ENCODE data around the gene GRIN2A. TPM values are rescaled to one million over a fixed set of nuclear protein-coding genes. Genes with fewer than 3 reads are reported as not detected.

GRIN2A gene
- total RNA-seq, 2 experiments from 2014 or later = not detected

DNA sequence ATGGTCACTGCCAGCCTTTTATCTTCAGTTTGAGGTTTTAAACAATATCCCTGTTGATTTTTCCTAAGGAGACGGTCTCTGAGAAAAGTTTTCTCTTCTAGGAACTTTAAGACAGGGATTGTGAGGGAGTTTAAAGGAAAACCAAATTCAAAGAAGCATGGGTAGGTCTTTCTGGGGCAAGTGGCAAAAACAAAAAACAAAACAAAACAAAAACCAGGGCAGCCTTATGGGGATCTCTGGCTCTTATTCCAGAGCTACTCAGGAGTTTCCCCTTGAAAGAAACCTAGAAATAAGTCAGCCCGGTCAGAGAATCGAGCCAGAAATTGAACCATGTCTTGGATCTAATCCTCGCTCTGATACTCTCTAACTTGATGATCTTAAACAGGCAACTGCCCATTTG, 424.5 kb downstream of the GRIN2A start:
- Mint-ChIP-seq H3K4me3 (no peak overlapping the region), H3K4me1 (no peaks in the 10 kb centered on the region), H3K9me3 (no peaks in the 10 kb centered on the region), H3K27me3 (no peaks in the 10 kb centered on the region), H3K27ac (no peak overlapping the region), H3K36me3 (ENCODE audit: low read depth) (no peaks in the 10 kb centered on the region)
- ChIA-PET CTCF (no interaction called here), POLR2A (no interaction called here)
- DNase-seq = no peak

DNA sequence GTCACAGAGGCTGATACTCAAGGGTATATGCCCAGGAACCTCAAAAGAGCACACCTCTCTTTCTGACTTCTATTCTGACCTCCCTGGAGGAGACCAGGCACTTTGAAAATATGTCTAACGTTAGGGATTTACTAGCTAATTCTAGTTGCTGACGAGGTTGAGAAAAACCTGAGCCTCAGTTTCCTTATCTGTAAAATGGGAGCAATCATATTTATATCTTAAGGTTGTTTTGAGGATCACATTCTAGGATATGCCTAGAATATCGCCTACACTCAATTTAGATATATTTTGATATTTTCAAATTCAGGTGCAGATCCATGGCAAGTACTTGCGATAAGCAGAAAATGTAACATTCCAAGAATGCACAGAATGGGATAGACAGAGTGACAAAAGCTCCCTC, 425.8 kb downstream of the GRIN2A start:
- Mint-ChIP-seq H3K27ac (no peak overlapping the region), H3K36me3 (ENCODE audit: low read depth) (no peaks in the 10 kb centered on the region), H3K4me3 (no peak overlapping the region), H3K9me3 (no peaks in the 10 kb centered on the region), H3K27me3 (no peaks in the 10 kb centered on the region), H3K4me1 (no peaks in the 10 kb centered on the region)
- DNase-seq = no peak
- CTCF ChIA-PET = no interaction called here
- POLR2A ChIA-PET = no interaction called here

DNA sequence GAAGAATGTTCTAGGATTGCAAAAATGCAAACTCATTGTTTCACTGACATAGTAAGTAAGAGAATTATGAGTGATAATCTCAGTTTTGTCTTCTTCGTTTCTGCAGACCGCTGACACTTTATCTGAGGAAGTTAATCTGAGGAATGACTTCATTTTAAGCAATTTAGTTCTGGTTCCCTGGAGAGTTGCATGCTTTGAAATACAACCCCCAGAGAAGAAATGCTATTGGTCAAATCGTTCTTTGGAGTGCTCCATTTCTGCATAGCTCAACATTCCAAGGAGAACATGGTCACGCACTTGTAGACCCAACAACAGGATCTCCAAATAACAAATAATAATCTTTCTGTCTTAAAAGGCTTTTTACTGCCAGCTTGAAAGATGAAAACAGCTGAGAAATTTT, 427.1 kb downstream of the GRIN2A start:
- H3K27me3 Mint-ChIP-seq = no peaks in the 10 kb centered on the region
- no peak overlapping the region for H3K27ac Mint-ChIP-seq
- H3K4me3 Mint-ChIP-seq = no peak overlapping the region
- no peaks in the 10 kb centered on the region for H3K36me3 Mint-ChIP-seq (ENCODE audit: low read depth)
- DNase-seq = no peak
- CTCF ChIA-PET = no interaction called here
- no peaks in the 10 kb centered on the region for H3K4me1 Mint-ChIP-seq
- H3K9me3 Mint-ChIP-seq = no peaks in the 10 kb centered on the region
- POLR2A ChIA-PET = no interaction called here

DNA sequence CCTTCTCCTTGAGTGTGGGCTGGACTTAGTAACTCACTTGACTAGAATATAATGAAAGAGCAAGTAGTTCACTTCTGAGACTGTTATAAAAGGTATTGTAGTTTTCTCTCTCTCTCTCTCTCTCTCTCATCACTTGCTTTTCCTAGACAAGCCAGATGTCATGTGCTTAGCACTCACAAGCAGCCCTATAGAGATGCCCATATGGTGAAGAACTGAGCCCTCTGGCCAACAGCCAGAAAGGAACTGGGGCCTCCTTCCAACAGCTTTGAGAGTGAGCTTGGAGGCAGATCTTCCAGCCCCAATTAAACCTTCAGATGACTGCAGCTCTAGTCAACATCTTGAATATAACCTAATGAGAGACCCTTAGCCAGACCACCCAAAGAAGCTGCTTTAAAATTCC, 440.5 kb downstream of the GRIN2A start:
- CTCF ChIA-PET = no interaction called here

DNA sequence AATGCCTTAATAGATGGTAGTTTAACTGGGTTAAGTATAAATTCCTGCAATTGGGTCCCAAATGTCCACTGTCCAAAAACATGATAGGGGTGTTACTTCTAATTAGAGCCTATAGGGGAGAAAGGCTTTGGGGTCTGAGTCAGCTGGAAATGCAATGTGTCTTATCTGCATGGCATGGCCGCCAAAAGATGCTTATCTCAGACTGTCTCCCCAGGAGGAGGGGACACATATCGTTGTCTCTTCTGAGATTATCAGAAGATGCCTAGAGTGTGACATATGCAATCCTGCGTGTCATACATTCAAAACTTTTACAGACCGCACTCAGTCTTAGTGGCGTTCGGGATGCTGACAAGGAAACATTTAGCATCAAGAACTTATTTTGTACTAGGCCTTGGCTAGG, 442.9 kb downstream of the GRIN2A start:
- H3K27me3 Mint-ChIP-seq = no peaks in the 10 kb centered on the region
- no peak for DNase-seq
- CTCF ChIA-PET = no interaction called here
- H3K4me3 Mint-ChIP-seq = no peak overlapping the region
- no peaks in the 10 kb centered on the region for H3K9me3 Mint-ChIP-seq
- H3K36me3 Mint-ChIP-seq (ENCODE audit: low read depth) = no peaks in the 10 kb centered on the region
- no peak overlapping the region for H3K27ac Mint-ChIP-seq
- POLR2A ChIA-PET = no interaction called here
- no peaks in the 10 kb centered on the region for H3K4me1 Mint-ChIP-seq

More for the DNA sequence above, 440.5 kb downstream of the GRIN2A start:
- no peaks in the 10 kb centered on the region for H3K27me3 Mint-ChIP-seq
- POLR2A ChIA-PET = no interaction called here
- no peak overlapping the region for H3K27ac Mint-ChIP-seq
- no peaks in the 10 kb centered on the region for H3K9me3 Mint-ChIP-seq
- H3K36me3 Mint-ChIP-seq (ENCODE audit: low read depth) = no peaks in the 10 kb centered on the region
- H3K4me3 Mint-ChIP-seq = no peak overlapping the region
- no peak for DNase-seq
- no peaks in the 10 kb centered on the region for H3K4me1 Mint-ChIP-seq

DNA sequence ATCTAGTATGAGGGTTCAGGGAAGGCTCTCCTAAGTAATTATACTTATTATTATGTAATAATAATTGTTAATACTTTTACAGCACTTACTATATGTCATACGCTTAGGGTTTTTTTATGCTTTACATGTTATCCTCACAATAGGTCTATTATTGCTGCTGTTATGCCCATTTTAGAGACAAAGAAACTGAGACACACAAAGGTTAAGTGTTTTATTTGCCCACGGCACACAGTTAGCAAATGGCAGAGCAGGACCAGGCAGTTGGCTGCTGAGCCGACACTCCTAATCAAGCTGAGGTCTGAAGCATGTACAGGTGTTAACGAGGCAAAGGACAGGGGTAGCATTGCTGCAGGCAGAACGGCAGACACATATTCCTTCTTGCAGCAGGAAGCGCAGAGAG, 443.5 kb downstream of the GRIN2A start:
- H3K27me3 Mint-ChIP-seq = no peaks in the 10 kb centered on the region
- DNase-seq = no peak
- POLR2A ChIA-PET = no interaction called here

DNA sequence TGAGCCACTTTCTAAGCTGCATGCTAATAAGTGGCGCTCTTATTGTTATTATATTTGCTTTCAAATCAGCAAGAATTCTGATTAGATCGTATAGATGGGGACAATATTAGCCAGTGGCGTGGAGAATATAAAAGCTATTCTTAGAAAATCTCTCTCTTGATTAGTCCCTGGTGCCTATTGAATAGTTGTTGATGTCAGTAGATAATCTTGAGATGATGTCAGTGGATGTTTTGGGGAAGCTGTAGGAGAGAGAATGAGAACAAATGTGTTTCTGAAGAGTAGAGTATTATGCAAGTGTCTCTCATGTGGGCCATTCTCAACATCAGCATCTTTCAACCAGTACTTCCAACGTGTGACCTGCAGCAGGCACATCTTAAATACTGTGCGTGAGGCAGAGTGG, 445.7 kb downstream of the GRIN2A start:
- Mint-ChIP-seq H3K36me3 (ENCODE audit: low read depth) (no peaks in the 10 kb centered on the region), H3K9me3 (peaks cover 2% of the 10 kb centered on the region), H3K4me1 (no peaks in the 10 kb centered on the region), H3K27ac (no peak overlapping the region), H3K4me3 (no peak overlapping the region), H3K27me3 (no peaks in the 10 kb centered on the region)
- ChIA-PET POLR2A (no interaction called here), CTCF (no interaction called here)
- no peak for DNase-seq

More for the DNA sequence above, 443.5 kb downstream of the GRIN2A start:
- no peak overlapping the region for H3K4me3 Mint-ChIP-seq
- H3K9me3 Mint-ChIP-seq = no peaks in the 10 kb centered on the region
- H3K36me3 Mint-ChIP-seq (ENCODE audit: low read depth) = no peaks in the 10 kb centered on the region
- H3K4me1 Mint-ChIP-seq = no peaks in the 10 kb centered on the region
- no peak overlapping the region for H3K27ac Mint-ChIP-seq
- CTCF ChIA-PET = no interaction called here

DNA sequence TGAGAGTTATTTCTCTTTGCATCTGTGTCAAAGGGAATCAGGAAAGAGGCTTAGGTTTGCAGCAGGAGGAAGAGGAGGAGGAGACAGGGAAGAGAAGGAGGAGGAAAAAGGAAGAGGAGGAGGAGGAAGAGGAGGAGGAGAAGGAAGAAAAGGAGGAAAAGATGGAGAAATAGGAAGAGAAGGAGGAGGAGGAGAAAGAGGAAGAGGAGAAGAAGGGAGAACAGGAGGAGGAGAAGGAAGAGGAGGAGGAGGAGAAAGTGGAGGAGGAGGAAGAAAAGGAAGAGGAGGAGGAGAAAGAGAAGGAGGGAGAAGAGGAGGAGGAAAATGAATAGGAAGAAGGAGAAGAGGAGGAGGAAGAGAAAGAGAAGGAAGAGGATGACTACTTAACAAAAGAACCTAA, 459.1 kb downstream of the GRIN2A start:
- no peak overlapping the region for H3K27ac Mint-ChIP-seq
- DNase-seq = no peak
- H3K9me3 Mint-ChIP-seq = no peaks in the 10 kb centered on the region

DNA sequence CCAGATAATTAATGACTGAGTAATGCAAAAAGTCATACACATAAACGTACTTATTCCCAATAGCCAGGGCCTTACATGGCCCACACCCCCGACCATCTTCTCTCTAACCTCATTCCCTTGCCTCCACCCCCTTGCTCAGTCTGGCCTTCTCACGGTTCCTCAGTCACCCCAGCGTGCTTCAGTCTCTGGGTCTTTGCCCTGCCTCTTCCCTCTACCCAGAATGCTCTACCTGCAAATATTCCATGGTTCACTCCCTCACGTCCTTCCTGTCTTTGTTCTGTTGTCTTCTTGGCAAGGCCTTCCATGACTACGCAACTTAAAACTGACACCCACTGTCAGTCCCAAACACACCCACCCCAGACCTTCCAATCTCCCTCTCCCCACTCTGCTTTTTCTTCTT, 468.3 kb downstream of the GRIN2A start:
- Mint-ChIP-seq H3K27me3 (no peaks in the 10 kb centered on the region), H3K4me1 (no peaks in the 10 kb centered on the region), H3K4me3 (no peak overlapping the region), H3K9me3 (peaks cover 4% of the 10 kb centered on the region), H3K36me3 (ENCODE audit: low read depth) (no peaks in the 10 kb centered on the region), H3K27ac (no peak overlapping the region)
- no peak for DNase-seq
- ChIA-PET CTCF (interaction anchor here (0.7 kb wide), 1 partner anchor 79 kb away, joined by 3 read pairs; no protein-coding TSS in a partner anchor), POLR2A (no interaction called here)

More for the DNA sequence above, 459.1 kb downstream of the GRIN2A start:
- Mint-ChIP-seq H3K27me3 (no peaks in the 10 kb centered on the region), H3K4me3 (no peak overlapping the region), H3K36me3 (ENCODE audit: low read depth) (no peaks in the 10 kb centered on the region), H3K4me1 (no peaks in the 10 kb centered on the region)
- CTCF ChIA-PET = no interaction called here
- POLR2A ChIA-PET = no interaction called here

DNA sequence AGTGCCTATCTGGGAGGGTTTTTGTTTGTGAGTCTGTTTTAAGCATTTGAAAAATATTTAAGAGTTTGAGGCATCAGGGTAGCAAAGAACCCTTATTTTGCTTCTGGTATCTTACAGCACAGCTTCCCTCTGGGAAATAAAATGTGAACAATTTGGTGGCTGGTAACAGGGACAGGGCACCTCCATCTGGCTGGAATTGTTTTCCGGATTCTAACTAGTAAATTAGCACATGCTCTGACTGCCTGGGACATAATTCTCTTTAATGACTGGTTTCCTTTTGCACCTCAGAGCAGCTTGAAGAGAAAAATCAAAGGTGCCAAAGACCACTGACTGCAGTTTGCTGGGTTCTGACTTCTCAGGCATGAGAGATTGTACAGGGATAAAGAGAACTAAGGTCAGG, 469.1 kb downstream of the GRIN2A start:
- no peak overlapping the region for H3K27ac Mint-ChIP-seq
- DNase-seq = no peak
- CTCF ChIA-PET = interaction anchor here (0.7 kb wide), 1 partner anchor 80 kb away, joined by 3 read pairs; no protein-coding TSS in a partner anchor
- POLR2A ChIA-PET = no interaction called here
- no peaks in the 10 kb centered on the region for H3K27me3 Mint-ChIP-seq
- H3K9me3 Mint-ChIP-seq = peaks cover 4% of the 10 kb centered on the region
- no peaks in the 10 kb centered on the region for H3K36me3 Mint-ChIP-seq (ENCODE audit: low read depth)
- no peaks in the 10 kb centered on the region for H3K4me1 Mint-ChIP-seq
- no peak overlapping the region for H3K4me3 Mint-ChIP-seq

DNA sequence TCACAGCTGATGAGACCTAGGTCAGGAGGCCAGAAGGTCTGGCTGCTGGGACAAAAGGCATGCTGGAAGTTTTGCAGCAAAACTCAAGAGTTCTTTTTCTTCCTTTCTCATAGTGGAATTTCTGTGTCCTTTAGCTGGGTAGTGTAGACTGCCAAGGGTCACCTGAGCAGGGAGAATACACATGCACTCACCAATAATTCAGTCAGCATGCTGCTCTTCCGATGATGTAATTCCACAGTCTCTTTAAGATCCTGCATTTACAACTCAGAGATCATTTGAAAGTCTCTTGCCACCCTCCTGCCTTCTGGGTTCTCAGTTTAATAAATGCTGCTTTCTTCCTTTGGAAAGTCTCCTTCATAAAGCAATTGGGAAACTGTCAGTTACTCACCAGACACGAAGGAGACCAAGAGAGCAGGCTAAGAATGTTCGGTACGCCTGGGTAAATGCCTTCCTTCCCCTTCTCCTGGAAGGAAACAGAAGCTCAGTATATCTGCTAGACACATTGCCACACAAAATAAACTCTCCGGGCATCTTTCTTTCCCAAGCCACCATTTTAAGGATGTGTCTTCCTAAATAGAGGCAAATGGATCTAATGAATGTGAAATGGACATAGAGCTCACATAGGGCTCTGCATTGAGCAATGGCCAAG, 473.1 kb downstream of the GRIN2A start:
- ChIA-PET CTCF (interaction anchor here (1.0 to 1.2 kb wide), 2 partner anchors 9 to 54 kb away, joined by 3 read pairs; no protein-coding TSS in a partner anchor), POLR2A (no interaction called here)
- no peaks in the 10 kb centered on the region for H3K9me3 Mint-ChIP-seq
- H3K4me3 Mint-ChIP-seq = no peak overlapping the region
- H3K27ac Mint-ChIP-seq = no peak overlapping the region
- no peaks in the 10 kb centered on the region for H3K36me3 Mint-ChIP-seq (ENCODE audit: low read depth)
- H3K27me3 Mint-ChIP-seq = no peaks in the 10 kb centered on the region
- H3K4me1 Mint-ChIP-seq = no peaks in the 10 kb centered on the region
- no peak for DNase-seq

DNA sequence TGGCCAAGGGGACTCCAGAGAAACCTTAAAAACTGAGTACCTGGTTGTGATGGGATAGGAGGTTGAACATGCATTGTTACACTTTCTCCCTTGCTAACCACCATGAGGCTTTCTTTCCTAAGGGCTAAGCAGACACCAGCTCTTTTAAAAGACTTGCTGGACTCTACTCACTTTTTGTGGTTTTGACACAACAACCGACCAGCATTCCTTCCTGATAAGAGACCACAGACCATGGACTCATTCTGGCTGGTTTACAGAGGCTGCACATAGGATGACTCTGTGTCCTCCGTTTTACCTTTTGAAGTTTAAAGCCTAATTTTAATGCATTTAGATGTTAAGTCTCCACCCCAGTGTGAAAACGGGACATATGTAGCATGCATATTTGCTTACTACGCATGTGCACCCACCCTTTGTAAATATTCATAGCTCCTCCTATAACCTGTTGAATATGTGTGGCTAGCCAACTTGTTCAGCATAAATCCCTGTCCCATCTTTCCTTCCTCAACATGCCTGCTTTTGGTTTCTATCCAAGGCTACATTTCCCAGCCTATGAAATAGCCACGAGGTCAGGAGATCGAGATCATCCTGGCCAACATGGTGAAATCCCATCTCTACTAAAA, 475.9 kb downstream of the GRIN2A start:
- Mint-ChIP-seq H3K36me3 (ENCODE audit: low read depth) (no peaks in the 10 kb centered on the region), H3K9me3 (no peaks in the 10 kb centered on the region), H3K4me3 (no peak overlapping the region), H3K27ac (no peak overlapping the region), H3K4me1 (no peaks in the 10 kb centered on the region), H3K27me3 (no peaks in the 10 kb centered on the region)
- DNase-seq = no peak
- ChIA-PET POLR2A (no interaction called here), CTCF (interaction anchor here (1.2 kb wide), 1 partner anchor 14 kb away, joined by 3 read pairs; no protein-coding TSS in a partner anchor)

DNA sequence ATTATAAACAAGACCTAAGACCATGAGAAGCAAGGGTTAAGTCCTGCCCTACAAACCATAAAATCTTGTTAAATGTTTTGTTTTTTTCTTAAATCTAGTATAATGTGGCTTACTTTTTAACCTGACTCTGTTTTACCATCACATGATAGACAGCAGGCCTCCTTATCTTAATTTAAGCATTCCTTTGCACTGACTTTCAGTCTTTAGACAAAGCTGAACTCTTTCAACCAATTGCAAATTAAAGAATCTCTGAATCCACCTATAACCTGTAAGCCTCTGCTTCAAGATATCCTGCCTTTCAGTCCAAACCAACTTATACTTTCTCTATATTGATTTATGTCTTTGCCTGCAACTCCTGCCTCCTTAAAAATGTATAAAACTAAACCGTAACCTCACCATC, 478.5 kb downstream of the GRIN2A start:
- peaks cover 2% of the 10 kb centered on the region for H3K9me3 Mint-ChIP-seq
- ChIA-PET POLR2A (no interaction called here), CTCF (no interaction called here)
- H3K36me3 Mint-ChIP-seq (ENCODE audit: low read depth) = no peaks in the 10 kb centered on the region
- H3K4me3 Mint-ChIP-seq = no peak overlapping the region
- DNase-seq = no peak
- no peaks in the 10 kb centered on the region for H3K4me1 Mint-ChIP-seq
- H3K27me3 Mint-ChIP-seq = no peaks in the 10 kb centered on the region
- H3K27ac Mint-ChIP-seq = no peak overlapping the region

All from activated CD4-positive, alpha-beta T cell treated with anti-CD3 and anti-CD28 coated beads, Interleukin-2, amount 10 ng/mL, durations not matched to agents 7 days and 5 days (primary cell).